Activated CD4-positive, alpha-beta T cell treated with anti-CD3 and anti-CD28 coated beads, Interleukin-2, amount 50 U/mL, for 24 hours (primary cell): ENCODE results near the gene ANXA1.

Experiments used
- DNase-seq, 2 donors: peaks; one replicate each; pipeline ENCODE4 v3.0.0-alpha.2; 2020; ENCODE audit warnings: low read depth in 1 of 2, low spot score in 1 of 2

The ANXA1 gene

DNA sequence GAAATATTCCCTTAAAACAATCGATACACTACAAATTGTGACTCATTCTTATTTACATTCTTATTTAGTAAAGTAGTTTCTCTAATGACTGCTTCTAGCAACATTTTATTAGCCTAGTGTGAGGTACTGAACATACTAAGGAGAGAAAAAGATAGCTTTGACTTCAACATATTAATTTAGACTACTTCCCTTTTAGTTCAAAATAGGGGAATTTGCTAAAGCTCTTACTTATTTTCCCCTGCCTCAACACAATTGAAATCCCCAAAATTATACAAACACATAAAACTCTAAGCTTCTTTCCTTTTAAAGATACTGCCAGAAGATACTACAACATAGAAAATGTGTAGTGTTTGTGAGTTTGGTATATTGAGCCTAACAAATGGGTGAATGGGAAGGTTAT, 55.2 kb downstream of the ANXA1 start:
- DNase-seq: no peak

DNA sequence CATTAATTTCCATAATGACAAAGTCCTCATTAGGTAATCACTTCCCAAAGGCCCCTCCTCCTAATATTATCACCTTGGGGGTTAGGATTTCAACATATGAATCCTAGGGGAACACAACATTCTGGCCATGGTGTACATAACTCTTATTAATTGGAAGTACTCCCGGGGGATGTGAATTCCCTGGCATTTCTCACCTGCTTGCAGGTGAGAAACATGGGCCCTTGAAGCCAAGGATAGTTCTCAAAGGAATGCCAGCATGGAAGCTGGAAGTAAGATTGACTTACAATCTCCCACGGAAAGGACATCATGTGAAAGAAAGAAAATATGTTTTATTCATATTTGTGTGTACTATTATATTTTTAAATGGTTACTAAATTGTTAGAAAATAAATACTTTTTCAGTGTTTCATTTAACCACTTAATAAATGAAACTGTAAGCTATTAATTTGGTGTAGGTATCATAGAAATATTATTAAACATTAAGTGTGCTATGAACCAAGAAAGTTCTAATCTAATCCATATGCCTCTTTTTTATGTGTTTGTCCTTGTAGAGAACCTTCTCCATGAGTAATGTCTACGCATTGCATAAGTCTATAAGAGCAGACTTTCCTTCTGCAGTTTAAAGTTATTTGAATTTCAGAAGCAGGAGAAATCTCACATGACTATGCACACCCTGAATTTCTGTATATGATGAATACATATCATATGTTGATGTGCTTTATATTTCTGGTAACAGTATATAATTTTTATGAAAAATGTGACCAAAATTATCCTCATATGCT, 59.4 kb downstream of the ANXA1 start:
- no peak for DNase-seq

DNA sequence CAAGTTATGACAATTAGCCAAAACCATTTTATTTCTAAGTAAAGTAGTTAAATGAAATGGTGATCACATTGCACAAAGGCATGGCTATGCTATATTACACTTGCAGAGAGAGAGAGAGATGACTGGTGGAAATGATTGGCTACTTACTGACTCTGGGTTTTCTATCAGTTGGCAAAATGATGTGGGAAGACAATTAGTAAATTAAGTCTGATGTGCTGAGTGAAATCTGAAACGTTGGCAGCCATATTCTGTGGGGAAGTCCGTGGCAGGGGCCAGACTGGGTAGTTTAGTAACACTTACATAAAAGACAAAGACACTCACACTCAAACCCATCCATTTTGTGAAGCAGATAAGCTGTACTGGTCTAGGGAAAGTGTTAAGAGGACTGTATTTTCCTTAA, 61.6 kb downstream of the ANXA1 start:
- DNase-seq: no peak

DNA sequence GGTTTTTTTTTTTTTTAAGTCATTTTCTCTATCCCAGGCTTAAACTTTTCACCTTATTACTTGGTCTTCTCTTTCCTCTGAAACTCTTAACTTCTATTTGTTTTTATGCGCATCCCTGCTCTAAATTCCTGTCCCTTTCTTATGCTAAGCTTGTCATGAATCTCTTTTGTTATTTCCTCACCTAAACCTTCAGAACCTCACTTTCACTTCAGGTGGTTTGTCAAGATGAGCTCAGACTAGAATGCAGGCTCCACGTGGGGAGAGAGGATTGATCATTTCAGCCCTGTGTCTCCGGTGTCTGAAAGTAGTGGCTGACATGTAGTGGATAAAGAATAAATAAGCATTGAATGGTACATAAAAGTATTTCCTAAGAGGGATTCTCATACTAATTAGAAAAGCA, 63.6 kb downstream of the ANXA1 start:
- no peak for DNase-seq

DNA sequence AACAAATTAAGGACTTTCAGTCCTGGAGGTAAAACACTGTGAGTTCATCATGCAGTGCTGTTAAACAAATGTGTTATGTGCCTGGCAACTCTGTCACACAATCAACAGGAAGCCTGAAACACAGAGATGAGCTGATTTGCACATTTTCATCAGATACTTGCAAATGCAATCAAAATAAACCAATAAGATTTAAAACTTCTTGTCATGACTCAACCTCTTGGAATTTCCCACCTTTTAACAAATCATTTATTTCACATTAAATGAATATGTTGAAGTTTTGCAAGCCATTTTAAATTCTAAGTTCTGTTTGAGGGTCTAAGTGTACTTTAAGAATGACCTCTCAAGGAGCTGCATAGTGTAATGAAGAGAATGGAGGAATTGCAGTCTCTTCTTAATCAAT, 64.4 kb downstream of the ANXA1 start:
- no peak for DNase-seq
